GM19238 (cell line): ENCODE measurements around the gene IFIT1B.
A peak's percentile ranks its signal among the peaks of the same experiment; 100 is the strongest.
"Not testable (repeated sequence)": the region's sequence is repeated elsewhere in the genome, so short reads cannot be mapped to it uniquely, and the experiment has no call there.

Experiments used
- DNase-seq: peaks from one replicate; pipeline ENCODE4 v3.0.0; 2011; ENCODE audit warnings: low spot score; ENCODE audit not compliant: insufficient read length

Gene IFIT1B

DNA sequence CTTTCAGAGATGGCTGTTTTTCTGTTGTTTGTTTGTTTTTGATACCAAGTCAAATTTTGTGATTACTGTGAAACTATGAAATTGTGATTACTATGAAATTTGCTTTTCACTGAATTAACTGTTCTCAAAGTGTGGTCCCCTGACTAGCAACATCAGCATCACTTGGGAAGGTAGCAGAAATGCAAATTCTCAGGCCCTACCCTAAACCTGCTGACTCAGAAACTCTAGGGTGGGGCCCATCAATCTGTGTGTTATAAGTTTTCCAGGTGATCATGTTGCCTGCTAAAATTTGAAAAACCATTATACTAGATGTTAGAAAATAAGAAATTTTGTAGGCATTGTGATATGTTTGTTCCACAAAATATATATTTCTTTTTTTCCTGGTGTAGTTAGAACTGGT lies 1.2 kb downstream of the IFIT1B start:
- no peak for DNase-seq

GRCh38 chr10:89382757-89383156 lies 4.9 kb downstream of the IFIT1B start:
- DNase-seq = no peak

GRCh38 chr10:89384474-89385340 lies 6.9 kb downstream of the IFIT1B start:
- DNase-seq = no peak

DNA sequence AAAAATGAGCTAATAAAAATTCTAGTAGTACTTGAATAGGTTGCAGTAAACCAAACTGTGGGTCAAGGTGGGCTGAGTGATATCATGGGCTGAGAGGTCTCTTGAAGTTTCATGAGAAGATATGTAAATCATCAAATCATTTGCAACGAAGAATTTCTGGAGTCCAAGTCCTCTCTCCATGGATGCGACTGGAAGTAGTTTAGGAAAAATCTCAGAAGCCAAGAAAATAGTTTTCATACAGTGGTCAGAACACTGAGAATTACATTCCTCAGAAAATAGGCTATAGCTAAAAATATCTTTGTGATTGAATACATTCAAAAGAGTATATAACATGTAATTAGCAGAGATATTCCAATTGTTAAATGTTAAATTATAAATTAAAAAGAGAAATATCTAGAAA lies 10.9 kb downstream of the IFIT1B start:
- no peak for DNase-seq

GRCh38 chr10:89389254-89389653 lies 11.4 kb downstream of the IFIT1B start:
- no peak for DNase-seq

DNA sequence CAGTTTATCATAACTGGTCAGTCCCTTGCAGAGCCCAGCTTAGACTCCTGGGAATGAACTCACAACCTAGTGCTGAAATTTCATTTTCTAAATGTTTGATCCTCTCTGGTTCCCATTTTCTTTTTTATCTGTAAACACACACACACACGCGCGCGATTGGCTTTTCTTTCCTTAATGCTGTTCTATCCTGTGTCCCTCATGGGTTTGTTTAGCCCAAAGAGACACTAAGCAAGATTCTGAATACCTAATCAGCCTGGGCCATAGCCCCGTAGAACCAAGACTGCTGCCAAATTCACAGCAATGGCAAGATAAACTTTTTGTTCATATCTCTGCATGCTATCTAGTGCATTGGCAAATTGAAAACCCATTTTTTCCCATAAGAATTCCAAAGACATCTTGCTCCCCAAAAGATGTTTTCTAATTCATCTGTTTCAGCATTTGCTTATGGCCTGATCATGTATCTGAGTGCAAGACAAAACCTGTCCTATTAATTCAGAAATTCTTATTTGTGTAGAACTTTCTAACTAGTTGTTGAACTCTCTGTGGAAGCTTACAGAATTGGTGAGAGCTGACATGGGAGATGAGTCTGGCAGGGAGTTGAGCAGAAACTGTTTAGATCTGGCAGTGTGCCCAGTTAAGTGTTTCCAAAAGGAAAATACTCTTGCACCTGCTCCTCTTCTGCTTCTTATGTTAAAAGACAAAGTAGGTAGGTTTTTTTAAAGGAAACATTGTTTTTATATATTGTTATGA lies 12.8 kb downstream of the IFIT1B start:
- DNase-seq = no peak

DNA sequence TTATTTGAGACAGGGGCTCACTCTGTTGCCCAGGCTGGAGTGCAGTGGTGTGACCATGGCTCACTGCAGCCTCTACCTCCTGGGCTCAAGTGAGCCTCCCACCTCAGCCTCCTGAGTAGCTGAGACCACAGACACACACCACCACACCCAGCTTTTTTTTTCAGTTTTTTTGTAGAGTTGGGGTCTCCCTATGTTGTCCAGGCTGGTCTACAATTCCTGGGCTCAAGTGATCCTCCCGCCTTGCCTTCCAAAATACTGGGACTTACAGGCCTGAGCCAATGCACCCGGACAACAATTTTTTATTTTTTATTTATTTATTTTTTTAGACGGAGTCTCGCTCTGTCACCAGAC lies 13.3 kb downstream of the IFIT1B start:
- not testable (repeated sequence) for DNase-seq

- peak; percentile 30 for DNase-seq
Measured at GRCh38 chr10:89391907-89392756, 14.3 kb downstream of the IFIT1B start, which contains the start of gene IFIT1. TSS of gene IFIT1 (plus strand) at chr10:89392623. CDS start at chr10:89392713, 90 bp downstream.

GRCh38 chr10:89392974-89393373 lies 15.1 kb downstream of the IFIT1B start:
- no peak for DNase-seq

GRCh38 chr10:89393898-89394297 lies 16.0 kb downstream of the IFIT1B start:
- no peak for DNase-seq

DNA sequence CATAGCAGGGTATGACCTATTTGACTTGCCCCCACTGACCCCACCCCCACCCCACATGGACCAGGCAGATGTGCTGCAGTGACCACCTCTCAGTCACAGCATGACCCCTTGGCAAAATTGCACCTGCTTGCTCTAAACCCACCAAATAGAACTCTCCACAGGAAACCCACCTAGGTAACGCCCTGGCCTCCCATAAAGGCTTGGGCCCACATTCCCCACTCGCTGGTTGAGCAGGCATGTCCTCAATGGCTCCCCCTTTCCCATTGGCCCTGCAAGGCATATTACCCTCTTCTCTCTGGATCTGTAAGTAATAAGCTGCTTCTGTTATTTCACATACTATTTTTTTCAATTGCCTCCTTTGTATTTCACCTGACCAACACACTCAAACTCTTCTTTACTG lies 17.3 kb downstream of the IFIT1B start:
- no peak for DNase-seq

GRCh38 chr10:89398003-89398749 lies 20.3 kb downstream of the IFIT1B start:
- DNase-seq = no peak

- no peak for DNase-seq
Measured at GRCh38 chr10:89399956-89400355, 22.1 kb downstream of the IFIT1B start.

GRCh38 chr10:89403043-89403442 lies 25.2 kb downstream of the IFIT1B start:
- no peak for DNase-seq

DNA sequence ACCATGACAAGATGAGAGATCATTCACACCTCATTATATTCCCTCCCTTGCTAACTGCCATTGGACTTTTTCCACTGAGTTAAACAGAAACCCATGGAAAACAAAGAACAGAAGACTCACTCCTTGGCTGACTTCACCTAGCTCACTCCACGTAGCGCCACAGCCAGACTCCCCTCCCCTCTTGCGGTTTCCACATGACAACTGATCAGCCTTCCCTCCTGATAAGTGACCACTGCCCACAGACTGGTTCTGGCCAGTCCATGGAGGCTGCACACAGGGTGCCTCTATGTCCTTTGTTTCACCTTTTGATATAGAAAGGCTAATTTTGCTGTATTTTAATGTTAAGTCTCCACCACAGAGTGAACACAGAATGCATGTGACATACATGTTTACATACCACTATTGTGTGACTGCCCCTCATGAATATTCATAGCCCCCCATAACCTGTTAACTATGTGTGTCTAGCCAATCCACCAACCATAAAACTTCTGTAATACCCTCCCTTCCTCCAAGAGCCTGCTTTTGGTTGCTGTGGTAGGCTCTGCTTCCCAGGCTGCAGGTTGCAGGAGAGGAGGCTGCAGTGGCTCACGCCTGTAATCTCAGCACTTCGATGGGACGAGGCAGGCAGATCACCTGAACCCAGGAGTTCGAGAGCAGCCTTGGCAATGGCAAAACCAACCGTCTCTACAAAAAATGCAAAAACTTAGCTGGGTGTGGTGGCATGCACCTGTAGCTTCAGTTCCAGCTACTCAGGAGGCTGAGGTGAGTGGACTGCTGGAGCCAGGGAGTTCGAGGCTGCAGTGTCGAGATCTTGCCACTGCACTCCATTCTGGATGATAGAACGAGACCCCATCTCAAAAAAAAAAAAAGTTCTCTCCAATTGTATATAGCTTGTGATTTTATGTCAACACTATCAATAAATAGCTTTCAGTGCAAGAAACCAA lies 26.5 kb downstream of the IFIT1B start:
- DNase-seq = no peak

DNA sequence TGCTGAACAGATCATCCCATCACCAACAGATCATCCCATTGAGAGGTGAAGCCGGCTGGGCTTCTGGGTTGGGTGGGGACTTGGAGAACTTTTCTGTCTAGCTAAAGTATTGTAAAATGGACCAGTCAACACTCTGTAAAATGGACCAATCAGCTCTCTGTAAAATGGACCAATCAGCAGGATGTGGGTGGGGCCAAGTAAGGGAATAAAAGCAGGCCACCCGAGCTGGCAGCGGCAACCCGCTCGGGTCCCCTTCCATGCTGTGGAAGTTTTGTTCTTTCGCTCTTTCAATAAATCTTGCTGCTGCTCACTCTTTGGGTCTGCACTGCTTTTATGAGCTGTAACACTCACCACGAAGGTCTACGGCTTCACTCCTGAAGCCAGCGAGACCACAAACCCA lies 28.3 kb downstream of the IFIT1B start:
- DNase-seq = not testable (repeated sequence)

- not testable (repeated sequence) for DNase-seq
Measured at GRCh38 chr10:89407792-89408191, 29.9 kb downstream of the IFIT1B start.

- DNase-seq = not testable (repeated sequence)
Measured at GRCh38 chr10:89409282-89409681, 31.4 kb downstream of the IFIT1B start.

GRCh38 chr10:89410551-89410950 lies 32.7 kb downstream of the IFIT1B start:
- DNase-seq = not testable (repeated sequence)

- DNase-seq = not testable (repeated sequence)
Measured at GRCh38 chr10:89411135-89411534, 33.3 kb downstream of the IFIT1B start.
